ENCODE data around the gene ARL13B. TPM values are rescaled to one million over a fixed set of nuclear protein-coding genes. Genes with fewer than 3 reads are reported as not detected.

ARL13B gene
- total and polyA plus RNA-seq, 10 of the 15 experiments (the other 5 are each of a cell fraction or from before 2014, with no cell fraction given) = 3.0 to 10.4 (median 7.9) TPM

DNA sequence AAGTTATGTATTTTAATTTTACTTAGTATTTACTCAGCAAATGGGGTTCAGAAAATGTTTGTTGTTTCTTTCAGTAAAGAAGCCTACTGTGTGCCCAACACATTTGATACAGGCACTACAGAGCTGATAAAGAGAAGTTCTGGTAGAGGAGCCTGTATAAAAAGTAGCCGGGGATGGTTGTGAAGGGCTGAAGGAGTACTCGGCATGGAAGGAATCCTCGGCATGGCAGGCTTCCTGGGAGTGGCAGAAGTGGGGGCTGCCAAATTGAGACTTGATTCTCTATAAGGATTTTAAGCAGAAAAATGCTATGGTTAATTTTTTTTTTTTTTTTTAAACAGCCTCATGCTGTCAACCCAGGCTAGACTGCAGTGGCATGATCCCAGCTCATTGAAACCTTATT, 9.3 kb downstream of the ARL13B start (continued):
- TF ChIP-seq, protein P1, sequence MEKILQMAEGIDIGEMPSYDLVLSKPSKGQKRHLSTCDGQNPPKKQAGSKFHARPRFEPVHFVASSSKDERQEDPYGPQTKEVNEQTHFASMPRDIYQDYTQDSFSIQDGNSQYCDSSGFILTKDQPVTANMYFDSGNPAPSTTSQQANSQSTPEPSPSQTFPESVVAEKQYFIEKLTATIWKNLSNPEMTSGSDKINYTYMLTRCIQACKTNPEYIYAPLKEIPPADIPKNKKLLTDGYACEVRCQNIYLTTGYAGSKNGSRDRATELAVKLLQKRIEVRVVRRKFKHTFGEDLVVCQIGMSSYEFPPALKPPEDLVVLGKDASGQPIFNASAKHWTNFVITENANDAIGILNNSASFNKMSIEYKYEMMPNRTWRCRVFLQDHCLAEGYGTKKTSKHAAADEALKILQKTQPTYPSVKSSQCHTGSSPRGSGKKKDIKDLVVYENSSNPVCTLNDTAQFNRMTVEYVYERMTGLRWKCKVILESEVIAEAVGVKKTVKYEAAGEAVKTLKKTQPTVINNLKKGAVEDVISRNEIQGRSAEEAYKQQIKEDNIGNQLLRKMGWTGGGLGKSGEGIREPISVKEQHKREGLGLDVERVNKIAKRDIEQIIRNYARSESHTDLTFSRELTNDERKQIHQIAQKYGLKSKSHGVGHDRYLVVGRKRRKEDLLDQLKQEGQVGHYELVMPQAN (conservative IDR thresholded peaks at IDR 0.05) = no peak
- TF ChIP-seq SUPT20H (IDR thresholded peaks at IDR 0.05; ENCODE audit: borderline replicate concordance, control insufficient read depth, low read depth, low read length) = no peak

DNA sequence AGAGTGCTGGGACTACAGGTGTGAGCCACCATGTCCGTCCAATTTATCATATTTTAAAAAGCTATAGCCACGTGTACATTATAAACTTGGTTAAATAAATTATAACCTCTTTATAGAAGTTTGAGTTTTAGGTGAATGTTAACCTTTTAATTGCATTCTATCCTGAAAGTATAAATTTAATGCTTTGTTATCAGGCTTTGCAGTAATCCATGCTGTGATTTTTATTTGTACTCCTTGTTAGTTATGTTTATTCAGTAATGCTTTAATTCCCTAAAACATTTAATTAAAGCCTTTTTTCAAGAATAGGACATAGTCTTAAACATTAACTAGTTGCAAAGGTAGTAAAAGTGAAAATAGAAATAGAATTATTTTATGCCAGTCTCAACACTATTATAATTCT, 11.7 kb downstream of the ARL13B start:
- 93% methylated on average over 2 of the region's 2 CpGs for WGBS (ENCODE audit: insufficient coverage, insufficient replicate concordance, low lambda C conversion rate, missing lambda C conversion rate)
- in situ Hi-C loops (cut with MboI) (no loop called here), intact Hi-C loops (cut with micrococcal nuclease; ENCODE audit: unreplicated experiment) (no loop called here)
- Histone ChIP-seq H3K27me3 (replicated peaks in 1 of 2; ENCODE audit: control insufficient read depth in 2 of 2, insufficient read depth in 2 of 2, low read length in 1 of 2) (no peaks in the 10 kb centered on the region), H3K9me3 (replicated peaks; ENCODE audit: control insufficient read depth, insufficient read depth, low read length) (no peaks in the 10 kb centered on the region), H3K9ac (ENCODE audit: control insufficient read depth, insufficient read depth, low read length) (no peak overlapping the region), H3K36me3 (ENCODE audit: control insufficient read depth in 2 of 2, insufficient read depth in 2 of 2, low read length in 1 of 2) (no peaks in the 10 kb centered on the region; a peak in 1 of 4 replicates), H2AFZ (ENCODE audit: control insufficient read depth, low read depth, low read length) (no peak overlapping the region), H3K27ac (ENCODE audit: control insufficient read depth, insufficient read depth) (no peak overlapping the region), H3K79me2 (ENCODE audit: control insufficient read depth, insufficient read depth, low read length) (no peaks in the 10 kb centered on the region), H3K4me2 (ENCODE audit: control insufficient read depth, insufficient read depth) (no peak overlapping the region), H3K4me3 (no peak overlapping the region), H3K4me1 (ENCODE audit: control insufficient read depth, insufficient read depth, low read length) (no peaks in the 10 kb centered on the region), H4K20me1 (ENCODE audit: control insufficient read depth, insufficient read depth) (no peaks in the 10 kb centered on the region)
- no peak for DNase-seq (ENCODE audit: low read depth, low spot score)
- TF ChIP-seq, protein P2, sequence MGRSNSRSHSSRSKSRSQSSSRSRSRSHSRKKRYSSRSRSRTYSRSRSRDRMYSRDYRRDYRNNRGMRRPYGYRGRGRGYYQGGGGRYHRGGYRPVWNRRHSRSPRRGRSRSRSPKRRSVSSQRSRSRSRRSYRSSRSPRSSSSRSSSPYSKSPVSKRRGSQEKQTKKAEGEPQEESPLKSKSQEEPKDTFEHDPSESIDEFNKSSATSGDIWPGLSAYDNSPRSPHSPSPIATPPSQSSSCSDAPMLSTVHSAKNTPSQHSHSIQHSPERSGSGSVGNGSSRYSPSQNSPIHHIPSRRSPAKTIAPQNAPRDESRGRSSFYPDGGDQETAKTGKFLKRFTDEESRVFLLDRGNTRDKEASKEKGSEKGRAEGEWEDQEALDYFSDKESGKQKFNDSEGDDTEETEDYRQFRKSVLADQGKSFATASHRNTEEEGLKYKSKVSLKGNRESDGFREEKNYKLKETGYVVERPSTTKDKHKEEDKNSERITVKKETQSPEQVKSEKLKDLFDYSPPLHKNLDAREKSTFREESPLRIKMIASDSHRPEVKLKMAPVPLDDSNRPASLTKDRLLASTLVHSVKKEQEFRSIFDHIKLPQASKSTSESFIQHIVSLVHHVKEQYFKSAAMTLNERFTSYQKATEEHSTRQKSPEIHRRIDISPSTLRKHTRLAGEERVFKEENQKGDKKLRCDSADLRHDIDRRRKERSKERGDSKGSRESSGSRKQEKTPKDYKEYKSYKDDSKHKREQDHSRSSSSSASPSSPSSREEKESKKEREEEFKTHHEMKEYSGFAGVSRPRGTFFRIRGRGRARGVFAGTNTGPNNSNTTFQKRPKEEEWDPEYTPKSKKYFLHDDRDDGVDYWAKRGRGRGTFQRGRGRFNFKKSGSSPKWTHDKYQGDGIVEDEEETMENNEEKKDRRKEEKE (IDR thresholded peaks at IDR 0.05) = no peak
- TF ChIP-seq POU2F2 (IDR thresholded peaks at IDR 0.05; ENCODE audit: borderline replicate concordance, low read depth, low read length) (no peak), FOS (IDR thresholded peaks at IDR 0.05; ENCODE audit: borderline replicate concordance, extremely low read depth, insufficient read length) (no peak), POLR2A (IDR thresholded peaks at IDR 0.05; ENCODE audit: low read depth, low read length) (no peak), CREB1 (IDR thresholded peaks at IDR 0.05; ENCODE audit: low read depth) (no peak), ZZZ3 (IDR thresholded peaks at IDR 0.05; ENCODE audit: control insufficient read depth, insufficient read length, low read depth) (no peak), SREBF2 (IDR thresholded peaks at IDR 0.05; ENCODE audit: low read length) (no peak), CBX3 (IDR thresholded peaks at IDR 0.05; ENCODE audit: borderline replicate concordance, low read depth) (no peak), KDM1A (IDR thresholded peaks at IDR 0.05; ENCODE audit: borderline replicate concordance) (no peak), NR2C2 (IDR thresholded peaks at IDR 0.05; ENCODE audit: borderline replicate concordance, control insufficient read depth, insufficient read length, low read depth) (no peak)
- TF ChIP-seq, protein P3, sequence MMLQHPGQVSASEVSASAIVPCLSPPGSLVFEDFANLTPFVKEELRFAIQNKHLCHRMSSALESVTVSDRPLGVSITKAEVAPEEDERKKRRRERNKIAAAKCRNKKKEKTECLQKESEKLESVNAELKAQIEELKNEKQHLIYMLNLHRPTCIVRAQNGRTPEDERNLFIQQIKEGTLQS (IDR thresholded peaks at IDR 0.05; ENCODE audit: borderline replicate concordance, extremely low read depth, low read depth, low read length) = no peak
- SMC1A ChIA-PET (ENCODE audit: uncharacterized antibody, unreplicated experiment) = no interaction called here
- CTCF ChIA-PET = interaction anchor here (0.6 to 1.3 kb wide), 3 partner anchors 110 to 283 kb away, joined by 3 read pairs; no protein-coding TSS in a partner anchor
- RAD21 ChIA-PET (ENCODE audit: unreplicated experiment) = no interaction called here
- POLR2A ChIA-PET = no interaction called here
- ATAC-seq = no peak
- FAIRE-seq = no peak
- BruUV-seq (replicated peaks) = no TSS peak
